AG04450 (cell line): ENCODE measurements around the gene TSHZ2. TPM values are rescaled to one million over a fixed set of nuclear protein-coding genes. Genes with fewer than 3 reads are reported as not detected.

Experiments
- CTCF ChIA-PET: fragments of 300-600, 350-600 bp; formaldehyde crosslinking; extraction: SDS; loops from one replicate; lab custom pipeline; 2022; ENCODE audit warnings: antibody characterized with exemption, inconsistent platforms; lab: Charles Lee
- POLR2A ChIA-PET: fragments of 350-600 bp; formaldehyde crosslinking; extraction: SDS; loops from one replicate; lab custom pipeline; 2021; ENCODE audit warnings: antibody characterized with exemption, inconsistent platforms; lab: Yijun Ruan, JAX
- DNase-seq: peaks from one replicate; pipeline ENCODE4 v3.0.0-alpha.2; 2011; ENCODE audit warnings: low read depth, low spot score
- H3K27ac ChIP-seq: one replicate; pipeline ENCODE4 v1.5.1; 2012; ENCODE audit warnings: low read depth, low read length, control low read depth
- H3K27me3 ChIP-seq: one replicate; pipeline ENCODE4 v1.6.0; 2012; ENCODE audit warnings: low read length; ENCODE audit not compliant: control insufficient read depth, insufficient read depth
- H3K4me3 ChIP-seq: 2 replicates; pipeline ENCODE4 v1.5.1; 2011; ENCODE audit warnings: mild to moderate bottlenecking, low read depth, low read length, control low read depth
- H3K9me3 ChIP-seq: 2 replicates; pipeline ENCODE4 v1.5.1; 2012; ENCODE audit warnings: low read length; ENCODE audit not compliant: control insufficient read depth, insufficient read depth
- CTCF ChIP-seq: IDR thresholded peaks from 2 replicates; pipeline ENCODE4 v1.5.1; 2011; ENCODE audit warnings: low read depth, low read length, control low read depth, inconsistent platforms
- polyA plus RNA-seq: library from polyadenylated mRNA; depleted of rRNA; stranded (reverse); fragments of >200 nt; gene quantifications from 2 replicates; pipeline ENCODE4 v1.2.3, GENCODE V29; 2011

Gene TSHZ2
- polyA plus RNA-seq, 1 experiment, result not detected

- CTCF ChIA-PET, result no interaction called here
- Histone ChIP-seq H3K4me3 (no peak overlapping the region), H3K9me3 (no peaks in the 10 kb centered on the region), H3K27ac (no peak overlapping the region), H3K27me3 (no peaks in the 10 kb centered on the region)
- no peak for DNase-seq
- TF ChIP-seq CTCF, result no peak
- POLR2A ChIA-PET, result no interaction called here
These were observed 20.9 kb downstream of the TSHZ2 start for GRCh38 chr20:52993076-52993475.

- Histone ChIP-seq H3K4me3 (no peak overlapping the region), H3K27ac (no peak overlapping the region), H3K9me3 (no peaks in the 10 kb centered on the region), H3K27me3 (no peaks in the 10 kb centered on the region)
- ChIA-PET CTCF (no interaction called here), POLR2A (no interaction called here)
- no peak for DNase-seq
- TF ChIP-seq CTCF, result no peak
These were observed 22.2 kb downstream of the TSHZ2 start for GRCh38 chr20:52994184-52994970.

- Histone ChIP-seq H3K27ac (no peak overlapping the region), H3K27me3 (no peaks in the 10 kb centered on the region), H3K9me3 (no peaks in the 10 kb centered on the region), H3K4me3 (no peak overlapping the region)
- no peak for TF ChIP-seq CTCF
- POLR2A ChIA-PET, result no interaction called here
- no peak for DNase-seq
- CTCF ChIA-PET, result no interaction called here
These were observed 24.0 kb downstream of the TSHZ2 start for GRCh38 chr20:52996130-52996529.

- Histone ChIP-seq H3K27ac (no peak overlapping the region), H3K27me3 (no peaks in the 10 kb centered on the region), H3K9me3 (no peaks in the 10 kb centered on the region), H3K4me3 (no peak overlapping the region)
- ChIA-PET POLR2A (no interaction called here), CTCF (no interaction called here)
- DNase-seq, result no peak
- no peak for TF ChIP-seq CTCF
These were observed 24.5 kb downstream of the TSHZ2 start for GRCh38 chr20:52996658-52997057.

- TF ChIP-seq CTCF, result no peak
- Histone ChIP-seq H3K27me3 (no peaks in the 10 kb centered on the region), H3K27ac (no peak overlapping the region), H3K9me3 (no peaks in the 10 kb centered on the region), H3K4me3 (no peak overlapping the region)
- ChIA-PET CTCF (no interaction called here), POLR2A (no interaction called here)
- DNase-seq, result no peak
These were observed 26.1 kb downstream of the TSHZ2 start for GRCh38 chr20:52998268-52998667.
